Tibial artery (tissue), 4 donors: ENCODE data around the gene SCFD2.

Source experiments
- DNase-seq, 2 donors: peaks; one replicate each; pipeline ENCODE4 v3.0.0-alpha.2; 2019
- H3K27ac ChIP-seq, 2 donors: fragments of 200-600 bp; sonication (generic) in 1 of 2; 1 replicate in 1 of 2; 2 replicates in 1 of 2; pipeline ENCODE4 v1.5.1; 2018 to 2019; ENCODE audit warnings: mild to moderate bottlenecking in 1 of 2
- H3K27me3 ChIP-seq, 2 donors: fragments of 200-600 bp; sonication (generic) in 1 of 2; one replicate each; pipeline versions ENCODE4 v1.5.1 to v1.6.0; 2016 to 2019
- H3K36me3 ChIP-seq, 3 donors: fragments of 200-600 bp; sonication (generic) in 2 of 3; one replicate each; pipeline ENCODE4 v1.5.1; 2016 to 2019; ENCODE audit warnings: mild to moderate bottlenecking in 2 of 3
- H3K4me1 ChIP-seq, 4 donors: fragments of 200-600 bp; sonication (generic) in 2 of 4; 1 replicate in 3 of 4; 2 replicates in 1 of 4; pipeline ENCODE4 v1.5.1; 2016 to 2019
- H3K4me3 ChIP-seq, 2 donors: fragments of 200-600 bp; sonication (generic) in 1 of 2; 1 replicate in 1 of 2; 2 replicates in 1 of 2; pipeline ENCODE4 v1.5.1; 2018 to 2019; ENCODE audit warnings: mild to moderate bottlenecking in 2 of 2
- H3K9me3 ChIP-seq, 3 donors: fragments of 200-600 bp; sonication (generic) in 1 of 3; one replicate each; pipeline ENCODE4 v1.5.1; 2016 to 2019
- CTCF ChIP-seq, 2 experiments: fragments of 200-600 bp in 1 of 2; fragments of 450-650 bp in 1 of 2; IDR thresholded peaks; one replicate each; pipeline ENCODE4 v1.5.1; 2017 to 2019; ENCODE audit warnings: antibody characterized with exemption in 2 of 2, mild to moderate bottlenecking in 1 of 2, moderate library complexity in 1 of 2
- intact Hi-C: fragments of 100-400 bp; cut with DNase I; formaldehyde crosslinking; loops from one replicate; pipeline ENCODE4 v1.15.0; 2023; ENCODE audit warnings: low total_unique reads

The SCFD2 gene

GRCh38 chr4:53234111-53234510 lies 131.8 kb downstream of the SCFD2 start:
- TF ChIP-seq CTCF (IDR thresholded peaks at IDR 0.05) = no peak
- no peak overlapping the region for H3K4me3 ChIP-seq
- no peak for DNase-seq
- intact Hi-C loops = no loop called here
- H3K27me3 ChIP-seq = no peaks in the 10 kb centered on the region
- no peak overlapping the region for H3K27ac ChIP-seq
- H3K9me3 ChIP-seq = no peaks in the 10 kb centered on the region
- H3K4me1 ChIP-seq = no peaks in the 10 kb centered on the region
- no peaks in the 10 kb centered on the region for H3K36me3 ChIP-seq

DNA sequence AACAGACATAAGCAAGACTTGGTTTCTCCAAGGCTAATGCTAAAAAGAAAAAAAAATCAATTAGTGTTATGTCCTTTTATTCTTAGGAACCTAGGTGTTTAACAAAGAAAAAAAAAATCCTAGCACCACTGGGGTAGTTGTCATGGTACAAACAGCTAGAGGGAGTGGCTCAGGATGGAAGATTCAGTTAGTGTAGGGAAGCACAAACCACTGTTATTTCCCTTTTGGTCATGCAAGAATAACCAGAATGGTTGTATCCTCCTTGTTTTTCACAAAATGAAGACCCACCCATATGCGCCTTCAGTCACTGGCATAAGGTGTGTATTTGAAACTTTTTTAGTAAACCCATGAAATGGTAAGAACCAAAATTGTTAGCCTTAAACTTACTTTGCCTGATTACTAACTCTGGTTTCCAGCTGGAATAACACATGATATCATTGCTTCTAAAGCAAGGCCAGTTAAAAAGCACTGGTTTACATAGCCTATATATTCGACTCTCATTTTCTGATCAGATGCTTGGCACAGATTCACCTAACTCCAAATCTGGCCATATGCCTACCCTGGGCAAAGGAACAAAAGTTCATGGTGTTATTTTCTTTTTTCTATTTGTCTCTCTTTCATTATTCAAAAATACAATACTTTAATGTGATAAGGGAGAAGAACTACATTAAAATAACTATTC lies 132.6 kb downstream of the SCFD2 start:
- TF ChIP-seq CTCF (IDR thresholded peaks at IDR 0.05) = no peak
- no peaks in the 10 kb centered on the region for H3K9me3 ChIP-seq
- intact Hi-C loops = no loop called here
- H3K36me3 ChIP-seq = no peaks in the 10 kb centered on the region
- no peak for DNase-seq
- H3K27me3 ChIP-seq = no peaks in the 10 kb centered on the region
- H3K4me1 ChIP-seq = no peaks in the 10 kb centered on the region
- H3K4me3 ChIP-seq = no peak overlapping the region
- no peak overlapping the region for H3K27ac ChIP-seq

GRCh38 chr4:53232371-53232770 lies 133.5 kb downstream of the SCFD2 start:
- Histone ChIP-seq H3K36me3 (no peaks in the 10 kb centered on the region), H3K27ac (no peak overlapping the region), H3K9me3 (no peaks in the 10 kb centered on the region), H3K4me3 (no peak overlapping the region), H3K27me3 (no peaks in the 10 kb centered on the region), H3K4me1 (no peaks in the 10 kb centered on the region)
- no peak for DNase-seq
- TF ChIP-seq CTCF (IDR thresholded peaks at IDR 0.05) = no peak
- intact Hi-C loops = no loop called here

DNA sequence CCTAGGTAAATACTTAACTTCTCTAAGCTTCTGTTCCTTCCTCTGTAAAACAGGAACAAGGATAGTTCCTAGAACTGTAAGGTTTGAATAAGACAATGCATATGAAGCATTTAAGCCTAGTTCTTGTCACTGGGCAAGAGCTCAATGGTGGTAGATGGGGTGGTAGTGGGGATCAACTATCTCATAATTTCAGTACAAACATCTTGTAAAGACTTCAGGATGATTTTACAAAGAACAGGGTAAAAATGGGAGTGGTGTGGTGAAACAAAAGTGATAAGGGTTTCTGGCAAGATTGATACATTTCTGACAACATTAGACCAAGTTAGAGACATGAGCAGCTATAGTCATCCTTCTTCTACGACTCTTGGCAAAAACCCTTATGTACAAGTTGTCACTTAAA lies 137.8 kb downstream of the SCFD2 start:
- H3K4me1 ChIP-seq = no peaks in the 10 kb centered on the region
- no peak overlapping the region for H3K27ac ChIP-seq
- DNase-seq = no peak
- no peaks in the 10 kb centered on the region for H3K27me3 ChIP-seq
- TF ChIP-seq CTCF (IDR thresholded peaks at IDR 0.05) = no peak
- intact Hi-C loops = no loop called here
- no peaks in the 10 kb centered on the region for H3K9me3 ChIP-seq
- H3K36me3 ChIP-seq = no peaks in the 10 kb centered on the region
- H3K4me3 ChIP-seq = no peak overlapping the region

- no peak for DNase-seq
- Histone ChIP-seq H3K27ac (no peak overlapping the region), H3K4me3 (no peak overlapping the region), H3K4me1 (no peaks in the 10 kb centered on the region), H3K27me3 (no peaks in the 10 kb centered on the region), H3K36me3 (no peaks in the 10 kb centered on the region), H3K9me3 (no peaks in the 10 kb centered on the region)
- TF ChIP-seq CTCF (IDR thresholded peaks at IDR 0.05) = no peak
- intact Hi-C loops = no loop called here
Observed at GRCh38 chr4:53227451-53227850, 138.4 kb downstream of the SCFD2 start.
